ENCODE results near the gene MAPKAP1.

MAPKAP1 gene

GRCh38 chr9:125418404-125418803 is 288.6 kb downstream of the MAPKAP1 start:
- no peaks in the 10 kb centered on the region for H3K36me3 Mint-ChIP-seq
- no peak overlapping the region for H3K27ac Mint-ChIP-seq
- no peaks in the 10 kb centered on the region for H3K9me3 Mint-ChIP-seq
- DNase-seq, result no peak
- CTCF ChIA-PET, result interaction anchor here (1.2 kb wide), 1 partner anchor 809 kb away, joined by 3 read pairs; no protein-coding TSS in a partner anchor
- H3K27me3 Mint-ChIP-seq, result peaks cover 6% of the 10 kb centered on the region
- H3K4me1 Mint-ChIP-seq, result no peaks in the 10 kb centered on the region
- no peak overlapping the region for H3K4me3 Mint-ChIP-seq

- Mint-ChIP-seq H3K4me1 (no peaks in the 10 kb centered on the region), H3K36me3 (no peaks in the 10 kb centered on the region), H3K9me3 (no peaks in the 10 kb centered on the region), H3K27me3 (peaks cover 14% of the 10 kb centered on the region), H3K4me3 (no peak overlapping the region), H3K27ac (no peak overlapping the region)
- DNase-seq, result no peak
- CTCF ChIA-PET, result no interaction called here
These were observed 290.5 kb downstream of the MAPKAP1 start for GRCh38 chr9:125416517-125416916.

GRCh38 chr9:125415583-125416460 is 291.2 kb downstream of the MAPKAP1 start:
- no peaks in the 10 kb centered on the region for H3K9me3 Mint-ChIP-seq
- H3K4me3 Mint-ChIP-seq, result no peak overlapping the region
- no peak for DNase-seq
- no peak overlapping the region for H3K27ac Mint-ChIP-seq
- peaks cover 21% of the 10 kb centered on the region for H3K27me3 Mint-ChIP-seq
- no peaks in the 10 kb centered on the region for H3K4me1 Mint-ChIP-seq
- no peaks in the 10 kb centered on the region for H3K36me3 Mint-ChIP-seq
- CTCF ChIA-PET, result no interaction called here

GRCh38 chr9:125413579-125413978 is 293.4 kb downstream of the MAPKAP1 start:
- no peaks in the 10 kb centered on the region for H3K9me3 Mint-ChIP-seq
- peaks cover 10% of the 10 kb centered on the region for H3K4me1 Mint-ChIP-seq
- no peak for DNase-seq
- H3K4me3 Mint-ChIP-seq, result no peak overlapping the region
- CTCF ChIA-PET, result interaction anchor here (0.6 to 1.8 kb wide), 3 partner anchors 34 to 1078 kb away, joined by 3 to 5 read pairs (median 5); no protein-coding TSS in a partner anchor
- no peaks in the 10 kb centered on the region for H3K36me3 Mint-ChIP-seq
- peaks cover 38% of the 10 kb centered on the region for H3K27me3 Mint-ChIP-seq
- H3K27ac Mint-ChIP-seq, result no peak overlapping the region

GRCh38 chr9:125412166-125412565 is 294.8 kb downstream of the MAPKAP1 start:
- no peak overlapping the region for H3K27ac Mint-ChIP-seq
- CTCF ChIA-PET, result interaction anchor here (0.6 to 1.8 kb wide), 2 partner anchors 146 to 985 kb away, joined by 3 to 5 read pairs; no protein-coding TSS in a partner anchor
- H3K4me1 Mint-ChIP-seq, result peaks cover 15% of the 10 kb centered on the region
- H3K27me3 Mint-ChIP-seq, result peaks cover 50% of the 10 kb centered on the region
- no peak for DNase-seq
- no peaks in the 10 kb centered on the region for H3K9me3 Mint-ChIP-seq
- H3K4me3 Mint-ChIP-seq, result no peak overlapping the region
- no peaks in the 10 kb centered on the region for H3K36me3 Mint-ChIP-seq

- Mint-ChIP-seq H3K9me3 (no peaks in the 10 kb centered on the region), H3K27me3 (peaks cover 58% of the 10 kb centered on the region), H3K4me3 (no peak overlapping the region), H3K4me1 (peaks cover 15% of the 10 kb centered on the region), H3K36me3 (no peaks in the 10 kb centered on the region), H3K27ac (no peak overlapping the region)
- CTCF ChIA-PET, result interaction anchor here (0.6 kb wide), 1 partner anchor 985 kb away, joined by 3 read pairs; no protein-coding TSS in a partner anchor
- no peak for DNase-seq
These were observed 295.7 kb downstream of the MAPKAP1 start for GRCh38 chr9:125411171-125411756.

- CTCF ChIA-PET, result no interaction called here
- Mint-ChIP-seq H3K27ac (no peak overlapping the region), H3K4me3 (no peak overlapping the region), H3K36me3 (no peaks in the 10 kb centered on the region), H3K27me3 (peaks cover 58% of the 10 kb centered on the region), H3K4me1 (peaks cover 15% of the 10 kb centered on the region), H3K9me3 (no peaks in the 10 kb centered on the region)
- no peak for DNase-seq
These were observed 296.5 kb downstream of the MAPKAP1 start for GRCh38 chr9:125410522-125410894.

GRCh38 chr9:125409637-125410521 is 297.1 kb downstream of the MAPKAP1 start:
- Mint-ChIP-seq H3K4me1 (peaks cover 15% of the 10 kb centered on the region), H3K9me3 (no peaks in the 10 kb centered on the region), H3K27ac (no peak overlapping the region), H3K36me3 (no peaks in the 10 kb centered on the region), H3K27me3 (peaks cover 58% of the 10 kb centered on the region), H3K4me3 (no peak overlapping the region)
- CTCF ChIA-PET, result interaction anchor here (0.8 kb wide), 1 partner anchor 1081 kb away, joined by 3 read pairs; no protein-coding TSS in a partner anchor
- peak; percentile 45 for DNase-seq

GRCh38 chr9:125409217-125409636 is 297.8 kb downstream of the MAPKAP1 start:
- CTCF ChIA-PET, result interaction anchor here (0.6 to 2.6 kb wide), 3 partner anchors 41 to 1082 kb away, joined by 3 to 10 read pairs (median 3); no protein-coding TSS in a partner anchor
- Mint-ChIP-seq H3K27ac (no peak overlapping the region), H3K9me3 (no peaks in the 10 kb centered on the region), H3K4me1 (peaks cover 15% of the 10 kb centered on the region), H3K4me3 (peak overlapping the region; percentile 61), H3K27me3 (peaks cover 58% of the 10 kb centered on the region), H3K36me3 (no peaks in the 10 kb centered on the region)
- no peak for DNase-seq

- CTCF ChIA-PET, result interaction anchor here (0.6 to 2.9 kb wide), 22 partner anchors 18 to 1083 kb away, joined by 3 to 17 read pairs (median 4); no protein-coding TSS in a partner anchor
- H3K27ac Mint-ChIP-seq, result no peak overlapping the region
- no peaks in the 10 kb centered on the region for H3K36me3 Mint-ChIP-seq
- H3K4me3 Mint-ChIP-seq, result peak overlapping the region; percentile 61
- H3K9me3 Mint-ChIP-seq, result no peaks in the 10 kb centered on the region
- peaks cover 58% of the 10 kb centered on the region for H3K27me3 Mint-ChIP-seq
- peak; percentile 82 for DNase-seq
- peaks cover 15% of the 10 kb centered on the region for H3K4me1 Mint-ChIP-seq
These were observed 298.8 kb downstream of the MAPKAP1 start for GRCh38 chr9:125407974-125408900.

- DNase-seq, result no peak
- CTCF ChIA-PET, result interaction anchor here (0.7 to 2.9 kb wide), 19 partner anchors 19 to 1084 kb away, joined by 3 to 17 read pairs (median 6); no protein-coding TSS in a partner anchor
- Mint-ChIP-seq H3K9me3 (no peaks in the 10 kb centered on the region), H3K4me3 (peak overlapping the region; percentile 39), H3K27me3 (peaks cover 58% of the 10 kb centered on the region), H3K27ac (no peak overlapping the region), H3K4me1 (peaks cover 15% of the 10 kb centered on the region), H3K36me3 (no peaks in the 10 kb centered on the region)
These were observed 299.5 kb downstream of the MAPKAP1 start for GRCh38 chr9:125407432-125407973.

GRCh38 chr9:125406810-125407087 is 300.3 kb downstream of the MAPKAP1 start:
- H3K9me3 Mint-ChIP-seq, result no peaks in the 10 kb centered on the region
- H3K36me3 Mint-ChIP-seq, result no peaks in the 10 kb centered on the region
- peaks cover 52% of the 10 kb centered on the region for H3K27me3 Mint-ChIP-seq
- CTCF ChIA-PET, result interaction anchor here (1.4 to 2.9 kb wide), 7 partner anchors 152 to 1085 kb away, joined by 4 to 14 read pairs (median 8); no protein-coding TSS in a partner anchor
- no peak for DNase-seq
- H3K4me3 Mint-ChIP-seq, result no peak overlapping the region
- no peak overlapping the region for H3K27ac Mint-ChIP-seq
- H3K4me1 Mint-ChIP-seq, result peaks cover 15% of the 10 kb centered on the region

Data from activated naive CD4-positive, alpha-beta T cell treated with anti-CD3 and anti-CD28 coated beads, Interleukin-2, amount 10 ng/mL, durations not matched to agents 7 days and 5 days (primary cell).